Mesothelial cell of epicardium (in vitro differentiated cells): ENCODE results near the gene GSPT1. TPM values are rescaled to one million over a fixed set of nuclear protein-coding genes. Genes with fewer than 3 reads are reported as not detected.

Source experiments
- DNase-seq, 2 experiments: peaks; one replicate each; pipeline ENCODE4 v3.0.0; 2021; ENCODE audit warnings: low spot score in 2 of 2; ENCODE audit not compliant: unreplicated experiment in 2 of 2
- H3K27ac Mint-ChIP-seq: 2 replicates; pipeline ENCODE4 v1.8.0; 2021; ENCODE audit warnings: mixed read lengths
- H3K27me3 Mint-ChIP-seq: 2 replicates; pipeline ENCODE4 v1.8.0; 2021; ENCODE audit warnings: low read depth, mixed read lengths
- H3K36me3 Mint-ChIP-seq: 2 replicates; pipeline ENCODE4 v1.8.0; 2021; ENCODE audit warnings: mixed read lengths
- H3K4me1 Mint-ChIP-seq: 2 replicates; pipeline ENCODE4 v1.8.0; 2021; ENCODE audit warnings: mixed read lengths
- H3K4me3 Mint-ChIP-seq: 2 replicates; pipeline ENCODE4 v1.8.0; 2021; ENCODE audit warnings: mild to moderate bottlenecking, moderate library complexity, mixed read lengths
- H3K9me3 Mint-ChIP-seq: 2 replicates; pipeline ENCODE4 v1.8.0; 2021; ENCODE audit warnings: mixed read lengths
- total RNA-seq: library from RNA; stranded (reverse); gene quantifications from 3 replicates; pipeline ENCODE4 v1.2.1, GENCODE V29; 2021
- TF ChIP-seq, protein P1 (sequence below): fragments of 200-600 bp; sonication (generic); IDR thresholded peaks from one replicate; pipeline ENCODE4 v1.5.0; 2021; ENCODE audit warnings: antibody characterized with exemption; ENCODE audit not compliant: unreplicated experiment

The GSPT1 gene
- total RNA-seq, 1 donor from 2014 or later, result 84.6 TPM

DNA sequence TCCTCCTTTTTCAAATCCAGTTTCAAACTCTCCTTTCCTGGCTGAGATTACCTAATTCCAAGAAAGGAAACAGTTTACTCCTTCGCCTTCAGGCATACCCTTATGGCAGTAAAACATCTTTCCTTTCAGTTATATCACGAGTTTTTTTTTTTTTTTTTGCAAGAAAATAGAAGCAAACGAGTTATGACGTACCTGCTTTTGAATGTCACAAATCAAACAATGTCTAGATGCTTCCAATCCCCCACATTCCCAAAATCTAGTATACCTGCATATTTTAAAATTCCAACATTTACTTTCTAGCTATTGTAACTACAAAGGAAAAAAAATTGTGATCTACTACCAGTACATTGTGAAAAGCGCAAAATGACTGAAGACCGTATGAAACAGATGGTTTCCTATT lies 28.9 kb downstream of the GSPT1 start:
- TF ChIP-seq, protein P1, sequence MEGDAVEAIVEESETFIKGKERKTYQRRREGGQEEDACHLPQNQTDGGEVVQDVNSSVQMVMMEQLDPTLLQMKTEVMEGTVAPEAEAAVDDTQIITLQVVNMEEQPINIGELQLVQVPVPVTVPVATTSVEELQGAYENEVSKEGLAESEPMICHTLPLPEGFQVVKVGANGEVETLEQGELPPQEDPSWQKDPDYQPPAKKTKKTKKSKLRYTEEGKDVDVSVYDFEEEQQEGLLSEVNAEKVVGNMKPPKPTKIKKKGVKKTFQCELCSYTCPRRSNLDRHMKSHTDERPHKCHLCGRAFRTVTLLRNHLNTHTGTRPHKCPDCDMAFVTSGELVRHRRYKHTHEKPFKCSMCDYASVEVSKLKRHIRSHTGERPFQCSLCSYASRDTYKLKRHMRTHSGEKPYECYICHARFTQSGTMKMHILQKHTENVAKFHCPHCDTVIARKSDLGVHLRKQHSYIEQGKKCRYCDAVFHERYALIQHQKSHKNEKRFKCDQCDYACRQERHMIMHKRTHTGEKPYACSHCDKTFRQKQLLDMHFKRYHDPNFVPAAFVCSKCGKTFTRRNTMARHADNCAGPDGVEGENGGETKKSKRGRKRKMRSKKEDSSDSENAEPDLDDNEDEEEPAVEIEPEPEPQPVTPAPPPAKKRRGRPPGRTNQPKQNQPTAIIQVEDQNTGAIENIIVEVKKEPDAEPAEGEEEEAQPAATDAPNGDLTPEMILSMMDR, result no peak
- no peak overlapping the region for H3K27ac Mint-ChIP-seq
- no peaks in the 10 kb centered on the region for H3K9me3 Mint-ChIP-seq
- H3K4me3 Mint-ChIP-seq, result no peak overlapping the region
- no peaks in the 10 kb centered on the region for H3K4me1 Mint-ChIP-seq
- DNase-seq, result no peak
- H3K27me3 Mint-ChIP-seq, result no peaks in the 10 kb centered on the region
- H3K36me3 Mint-ChIP-seq, result peaks cover 36% of the 10 kb centered on the region

DNA sequence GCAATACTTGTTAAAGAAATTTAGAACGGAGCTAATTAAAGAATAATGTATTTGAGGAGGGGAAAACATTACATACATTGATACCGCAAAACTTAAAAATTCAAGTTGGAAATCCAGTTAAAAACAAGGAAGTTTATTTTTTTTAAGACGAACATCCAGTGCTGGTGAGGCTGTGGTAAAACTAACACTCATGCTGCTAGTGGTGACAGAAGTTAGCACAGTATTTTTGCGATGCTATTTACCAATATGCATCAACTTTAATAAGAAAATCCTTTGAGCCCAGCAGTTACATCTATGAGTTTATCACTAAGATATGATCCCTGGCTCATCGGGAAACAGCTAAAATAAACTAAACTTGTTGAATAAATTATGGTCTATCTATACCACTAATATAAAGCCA lies 31.7 kb downstream of the GSPT1 start:
- H3K27ac Mint-ChIP-seq, result no peak overlapping the region
- H3K4me3 Mint-ChIP-seq, result no peak overlapping the region
- TF ChIP-seq, protein P1, result no peak
- no peak for DNase-seq
- no peaks in the 10 kb centered on the region for H3K9me3 Mint-ChIP-seq
- peaks cover 40% of the 10 kb centered on the region for H3K36me3 Mint-ChIP-seq
- no peaks in the 10 kb centered on the region for H3K4me1 Mint-ChIP-seq
- H3K27me3 Mint-ChIP-seq, result no peaks in the 10 kb centered on the region

DNA sequence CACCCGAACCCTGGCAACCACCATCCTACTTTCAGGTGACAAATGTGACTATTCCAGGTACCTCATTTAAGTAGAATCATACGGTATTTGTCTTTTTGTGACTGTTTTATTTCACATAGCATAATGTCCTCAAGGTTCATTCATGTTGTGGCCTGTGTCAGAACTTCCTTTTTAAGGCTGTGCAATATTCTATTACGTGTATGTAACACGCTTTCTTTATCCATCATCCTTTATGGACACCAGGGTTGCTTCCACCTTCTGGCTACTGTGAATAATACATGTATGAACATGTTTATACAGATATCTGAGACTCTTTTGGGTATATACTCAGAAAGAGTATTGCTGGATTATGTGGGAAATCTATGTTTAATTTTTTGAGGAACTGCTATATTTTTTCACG lies 35.7 kb downstream of the GSPT1 start:
- H3K27me3 Mint-ChIP-seq, result no peaks in the 10 kb centered on the region
- H3K27ac Mint-ChIP-seq, result no peak overlapping the region
- DNase-seq, result no peak
- no peaks in the 10 kb centered on the region for H3K9me3 Mint-ChIP-seq
- TF ChIP-seq, protein P1, result no peak
- H3K36me3 Mint-ChIP-seq, result peaks cover 34% of the 10 kb centered on the region
- H3K4me1 Mint-ChIP-seq, result no peaks in the 10 kb centered on the region
- no peak overlapping the region for H3K4me3 Mint-ChIP-seq

DNA sequence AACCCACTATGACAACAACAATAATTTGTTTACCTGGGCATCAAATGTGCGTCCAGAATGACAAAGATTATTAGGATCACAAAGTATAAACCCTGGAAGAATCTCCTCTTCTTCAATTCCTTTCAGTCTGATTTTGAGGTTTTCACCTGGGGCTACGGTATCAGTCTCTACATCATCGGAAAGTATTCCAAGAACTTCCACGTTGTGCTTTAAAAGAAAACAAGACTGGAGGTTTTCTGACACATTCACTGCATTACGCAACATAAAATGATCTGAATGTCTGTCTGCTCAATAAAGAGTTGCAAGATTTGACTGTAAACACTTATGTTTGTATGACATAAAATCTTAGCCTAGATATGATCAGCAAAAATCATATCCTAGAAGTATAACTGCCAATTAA lies 38.4 kb downstream of the GSPT1 start:
- no peak for DNase-seq
- H3K4me3 Mint-ChIP-seq, result no peak overlapping the region
- peaks cover 31% of the 10 kb centered on the region for H3K36me3 Mint-ChIP-seq
- TF ChIP-seq, protein P1, result no peak
- H3K27ac Mint-ChIP-seq, result no peak overlapping the region
- no peaks in the 10 kb centered on the region for H3K27me3 Mint-ChIP-seq
- H3K9me3 Mint-ChIP-seq, result no peaks in the 10 kb centered on the region
- no peaks in the 10 kb centered on the region for H3K4me1 Mint-ChIP-seq

DNA sequence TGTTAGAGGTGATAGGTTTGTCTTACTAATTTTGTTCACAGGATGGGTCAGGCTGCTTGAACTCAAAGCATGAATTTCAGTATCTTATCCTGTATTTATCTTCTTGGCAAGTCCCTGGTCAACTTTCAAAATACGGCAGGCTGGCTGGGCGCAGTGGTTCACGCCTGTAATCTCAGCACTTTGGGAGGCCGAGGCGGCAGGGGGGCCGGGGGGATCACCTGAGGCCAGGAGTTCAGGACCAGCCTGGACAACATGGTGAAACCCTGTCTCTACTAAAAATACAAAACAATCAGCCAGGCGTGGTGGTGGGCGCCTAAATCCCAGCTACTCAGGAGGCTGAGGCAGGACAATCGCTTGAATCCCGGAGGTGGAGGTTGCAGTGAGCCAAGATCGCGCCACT lies 39.5 kb downstream of the GSPT1 start:
- Mint-ChIP-seq H3K27me3 (no peaks in the 10 kb centered on the region), H3K9me3 (no peaks in the 10 kb centered on the region), H3K36me3 (peaks cover 29% of the 10 kb centered on the region), H3K27ac (no peak overlapping the region), H3K4me1 (peaks cover 3% of the 10 kb centered on the region), H3K4me3 (no peak overlapping the region)
- DNase-seq, result no peak
- TF ChIP-seq, protein P1, result no peak

DNA sequence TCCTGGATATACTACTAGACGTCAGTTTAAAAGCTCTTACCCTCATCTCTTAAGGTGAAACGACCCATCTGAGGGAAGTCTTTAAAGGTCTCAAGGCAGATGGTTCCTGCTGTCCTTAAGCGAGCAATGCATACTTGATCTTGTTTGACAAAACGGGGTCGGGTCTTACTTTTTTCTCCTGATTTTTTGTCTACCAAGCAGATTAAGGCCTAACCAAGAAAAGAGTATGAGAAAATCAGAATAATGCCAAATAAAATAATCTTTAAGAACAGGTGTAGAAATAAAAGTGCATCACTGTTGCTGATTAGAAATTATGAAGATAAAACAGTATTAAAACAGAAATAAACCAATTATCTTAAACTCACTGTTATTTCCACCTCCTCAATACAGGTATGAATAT lies 40.0 kb downstream of the GSPT1 start:
- no peaks in the 10 kb centered on the region for H3K9me3 Mint-ChIP-seq
- TF ChIP-seq, protein P1, result no peak
- H3K36me3 Mint-ChIP-seq, result peaks cover 28% of the 10 kb centered on the region
- H3K4me1 Mint-ChIP-seq, result peaks cover 6% of the 10 kb centered on the region
- no peak overlapping the region for H3K27ac Mint-ChIP-seq
- DNase-seq, result no peak
- no peak overlapping the region for H3K4me3 Mint-ChIP-seq
- no peaks in the 10 kb centered on the region for H3K27me3 Mint-ChIP-seq
